CD14-positive monocyte (primary cell): Measurements from ENCODE around the gene SMIM11. TPM values are rescaled to one million over a fixed set of nuclear protein-coding genes. Genes with fewer than 3 reads are reported as not detected.

Experiments used
- DNase-seq, 3 donors: peaks; one replicate each; pipeline ENCODE4 v3.0.0-alpha.2; 2011 to 2022
- H2AFZ ChIP-seq: 2 replicates; pipeline ENCODE4 v1.6.0; 2012; ENCODE audit warnings: mild to moderate bottlenecking, low read depth, low read length, inconsistent platforms; ENCODE audit not compliant: insufficient read depth, poor library complexity, severe bottlenecking
- H3K27ac ChIP-seq, 2 donors: 1 replicate in 1 of 2; 2 replicates in 1 of 2; pipeline ENCODE4 v1.5.1; 2012 to 2013; ENCODE audit warnings: low read length in 2 of 2, control low read depth in 1 of 2, inconsistent platforms in 1 of 2, low read depth in 1 of 2, mild to moderate bottlenecking in 1 of 2
- H3K27me3 ChIP-seq, 2 donors: one replicate each; pipeline versions ENCODE4 v1.6.0 to v1.6.1; 2011 to 2013; ENCODE audit warnings: low read length in 2 of 2; ENCODE audit not compliant: control insufficient read depth in 2 of 2, insufficient read depth in 2 of 2
- H3K36me3 ChIP-seq, 2 donors: replicated peaks in 1 of 2; 1 replicate in 1 of 2; 2 replicates in 1 of 2; pipeline versions ENCODE4 v1.5.1 to v1.6.1; 2012 to 2013; ENCODE audit warnings: low read length in 2 of 2, control low read depth in 1 of 2, inconsistent platforms in 1 of 2, mild to moderate bottlenecking in 1 of 2; ENCODE audit not compliant: insufficient read depth in 2 of 2, control insufficient read depth in 1 of 2
- H3K4me1 ChIP-seq, 2 donors: 1 replicate in 1 of 2; 2 replicates in 1 of 2; pipeline versions ENCODE4 v1.5.1 to v1.6.1; 2012 to 2013; ENCODE audit warnings: low read length in 2 of 2, control low read depth in 1 of 2, inconsistent platforms in 1 of 2, mild to moderate bottlenecking in 1 of 2, moderate library complexity in 1 of 2; ENCODE audit not compliant: insufficient read depth in 2 of 2, control insufficient read depth in 1 of 2
- H3K4me2 ChIP-seq: replicated peaks from 2 replicates; pipeline ENCODE3; 2012; ENCODE audit warnings: low read length, moderate library complexity, mild to moderate bottlenecking; ENCODE audit not compliant: poor library complexity, severe bottlenecking; ENCODE audit errors: extremely low read depth
- H3K4me3 ChIP-seq, 3 experiments: fragments of 200-600 bp in 1 of 3; sonication (generic) in 1 of 3; replicated peaks in 1 of 3; 1 replicate in 2 of 3; 2 replicates in 1 of 3; pipeline ENCODE4 v1.5.1; 2011 to 2013; ENCODE audit warnings: low read length in 3 of 3, mild to moderate bottlenecking in 3 of 3, control low read depth in 2 of 3, low read depth in 2 of 3, inconsistent platforms in 1 of 3, moderate library complexity in 1 of 3
- H3K79me2 ChIP-seq: 2 replicates; pipeline ENCODE4 v1.6.0; 2012; ENCODE audit warnings: mild to moderate bottlenecking, control low read depth, inconsistent platforms, low read length, moderate library complexity; ENCODE audit not compliant: insufficient read depth
- H3K9ac ChIP-seq: 2 replicates; pipeline ENCODE4 v1.6.0; 2017; ENCODE audit warnings: low read length, mild to moderate bottlenecking; ENCODE audit not compliant: insufficient read depth, poor library complexity, severe bottlenecking
- H3K9me3 ChIP-seq, 2 donors: replicated peaks in 1 of 2; 1 replicate in 1 of 2; 2 replicates in 1 of 2; pipeline versions ENCODE4 v1.5.1 to v1.6.1; 2012 to 2013; ENCODE audit warnings: low read length in 2 of 2, control low read depth in 1 of 2; ENCODE audit not compliant: control insufficient read depth in 1 of 2, insufficient read depth in 1 of 2
- H4K20me1 ChIP-seq: 2 replicates; pipeline ENCODE4 v1.6.0; 2012; ENCODE audit warnings: mild to moderate bottlenecking, low read length, control low read depth, moderate library complexity; ENCODE audit not compliant: insufficient read depth
- H3K27ac Mint-ChIP-seq, 7 donors: one replicate each; pipeline ENCODE4 v1.8.0; 2020; ENCODE audit warnings: mild to moderate bottlenecking in 7 of 7, mixed read lengths in 7 of 7, moderate library complexity in 6 of 7, inconsistent platforms in 2 of 7
- H3K27me3 Mint-ChIP-seq, 3 donors: one replicate each; pipeline ENCODE4 v1.8.0; 2021 to 2022; ENCODE audit warnings: low read depth in 3 of 3, mild to moderate bottlenecking in 3 of 3, mixed read lengths in 3 of 3, moderate library complexity in 3 of 3, inconsistent platforms in 1 of 3
- H3K36me3 Mint-ChIP-seq, 2 donors: one replicate each; pipeline ENCODE4 v1.8.0; 2020; ENCODE audit warnings: mixed read lengths in 2 of 2, inconsistent platforms in 1 of 2, mild to moderate bottlenecking in 1 of 2
- H3K4me1 Mint-ChIP-seq: one replicate; pipeline ENCODE4 v1.8.0; 2020; ENCODE audit warnings: mild to moderate bottlenecking, mixed read lengths
- H3K4me3 Mint-ChIP-seq, 2 donors: one replicate each; pipeline ENCODE4 v1.8.0; 2020; ENCODE audit warnings: mild to moderate bottlenecking in 2 of 2, mixed read lengths in 2 of 2, moderate library complexity in 1 of 2
- H3K9me3 Mint-ChIP-seq, 7 donors: one replicate each; pipeline ENCODE4 v1.8.0; 2020 to 2022; ENCODE audit warnings: mixed read lengths in 7 of 7, mild to moderate bottlenecking in 6 of 7, moderate library complexity in 6 of 7, inconsistent platforms in 2 of 7
- WGBS: methylation state at CpG from one replicate; pipeline ENCODE4 v1.1.5; 2013; ENCODE audit warnings: missing lambda C conversion rate; ENCODE audit not compliant: insufficient coverage; 5-methylcytosine and 5-hydroxymethylcytosine counted together
- intact Hi-C, 2 donors: fragments of 100-400 bp; cut with micrococcal nuclease; formaldehyde crosslinking; loops; one replicate each; pipeline versions ENCODE4 v1.15.0 to v1.15.1; 2023
- polyA plus RNA-seq, 3 donors: library from polyadenylated mRNA; depleted of rRNA in 1 of 3; unstranded in 2 of 3; stranded (reverse) in 1 of 3; fragments of 300-500 nt in 2 of 3; fragments of >200 nt in 1 of 3; fragmentation: Illumina TruSeq in 2 of 3; gene quantifications; 1 replicate in 2 of 3; 2 replicates in 1 of 3; pipeline ENCODE4 v1.2.3, GENCODE V29; 2012 to 2021
- TF ChIP-seq, protein P1 (sequence below): fragments of 200-600 bp; IDR thresholded peaks from one replicate; pipeline ENCODE4 v1.8.0; 2022; ENCODE audit warnings: antibody characterized with exemption, mild to moderate bottlenecking

SMIM11 gene
- polyA plus RNA-seq, 3 donors: 1.8 to 10.7 (median 4.0) TPM

- Histone ChIP-seq H3K9ac (no peak overlapping the region), H3K4me1 (peaks cover 10 to 18% of the 10 kb centered on the region in 2 donors), H3K36me3 (no peaks in the 10 kb centered on the region), H3K27ac (no peak overlapping the region), H3K4me3 (no peak overlapping the region), H2AFZ (no peak overlapping the region), H3K9me3 (no peaks in the 10 kb centered on the region), H3K79me2 (no peaks in the 10 kb centered on the region), H3K4me2 (no peak overlapping the region), H4K20me1 (no peaks in the 10 kb centered on the region), H3K27me3 (peaks cover 0 to 8% of the 10 kb centered on the region in 2 donors)
- no peaks in the 10 kb centered on the region for H3K36me3 Mint-ChIP-seq
- peaks cover 0 to 6% (median 3%) of the 10 kb centered on the region in 7 donors for H3K9me3 Mint-ChIP-seq
- peaks cover 2 to 29% (median 12%) of the 10 kb centered on the region in 3 donors for H3K27me3 Mint-ChIP-seq
- H3K4me3 Mint-ChIP-seq: no peak overlapping the region
- no peak for DNase-seq
- no CpG with 5 or more reads among the region's 1 CpG for WGBS
- H3K27ac Mint-ChIP-seq: no peak overlapping the region
- peaks cover 14% of the 10 kb centered on the region for H3K4me1 Mint-ChIP-seq
- intact Hi-C loops: no loop called here
- TF ChIP-seq, protein P1, sequence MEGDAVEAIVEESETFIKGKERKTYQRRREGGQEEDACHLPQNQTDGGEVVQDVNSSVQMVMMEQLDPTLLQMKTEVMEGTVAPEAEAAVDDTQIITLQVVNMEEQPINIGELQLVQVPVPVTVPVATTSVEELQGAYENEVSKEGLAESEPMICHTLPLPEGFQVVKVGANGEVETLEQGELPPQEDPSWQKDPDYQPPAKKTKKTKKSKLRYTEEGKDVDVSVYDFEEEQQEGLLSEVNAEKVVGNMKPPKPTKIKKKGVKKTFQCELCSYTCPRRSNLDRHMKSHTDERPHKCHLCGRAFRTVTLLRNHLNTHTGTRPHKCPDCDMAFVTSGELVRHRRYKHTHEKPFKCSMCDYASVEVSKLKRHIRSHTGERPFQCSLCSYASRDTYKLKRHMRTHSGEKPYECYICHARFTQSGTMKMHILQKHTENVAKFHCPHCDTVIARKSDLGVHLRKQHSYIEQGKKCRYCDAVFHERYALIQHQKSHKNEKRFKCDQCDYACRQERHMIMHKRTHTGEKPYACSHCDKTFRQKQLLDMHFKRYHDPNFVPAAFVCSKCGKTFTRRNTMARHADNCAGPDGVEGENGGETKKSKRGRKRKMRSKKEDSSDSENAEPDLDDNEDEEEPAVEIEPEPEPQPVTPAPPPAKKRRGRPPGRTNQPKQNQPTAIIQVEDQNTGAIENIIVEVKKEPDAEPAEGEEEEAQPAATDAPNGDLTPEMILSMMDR: no peak
These were observed 16.4 kb upstream of the SMIM11 start for GRCh38 chr21:34358866-34359265.

DNA sequence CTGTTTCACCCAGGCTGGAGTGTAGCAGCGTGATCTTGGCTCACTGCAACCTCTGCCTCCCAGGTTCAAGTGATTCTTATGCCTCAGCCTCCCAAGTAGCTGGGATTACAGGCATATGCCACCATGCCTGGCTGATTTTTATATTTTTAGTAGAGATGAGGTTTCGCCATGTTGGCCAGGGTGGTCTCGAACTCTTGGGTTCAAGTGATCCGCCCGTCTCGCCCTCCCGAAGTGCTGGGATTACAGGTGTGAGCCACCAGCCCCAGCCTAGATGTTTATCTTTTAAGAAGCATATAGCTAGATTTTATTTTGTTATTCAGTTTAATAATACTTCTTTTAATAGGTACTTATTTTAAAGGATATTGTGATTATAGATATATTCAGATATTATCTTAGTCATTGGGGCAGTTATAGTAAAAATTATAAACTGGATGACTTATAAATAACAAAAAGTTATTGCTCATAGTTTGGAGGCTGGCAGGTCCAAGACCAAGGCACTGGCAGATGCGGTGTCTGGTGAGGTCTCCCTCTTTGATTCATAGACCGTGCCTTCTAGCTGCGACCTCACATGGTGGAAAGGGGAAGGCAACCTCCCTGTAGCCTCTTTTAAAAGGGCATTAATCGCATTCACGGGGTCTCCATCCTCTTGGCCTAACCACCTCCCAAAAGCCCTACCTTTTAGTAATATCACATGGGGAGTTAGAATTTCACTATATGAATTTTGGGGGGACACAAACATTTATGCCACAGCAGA is 14.6 kb upstream of the SMIM11 start:
- Mint-ChIP-seq H3K27me3 (peaks cover 2 to 26% (median 10%) of the 10 kb centered on the region in 3 donors), H3K4me3 (no peak overlapping the region), H3K4me1 (peaks cover 14% of the 10 kb centered on the region), H3K36me3 (no peaks in the 10 kb centered on the region), H3K9me3 (peaks cover 0 to 6% (median 3%) of the 10 kb centered on the region in 7 donors), H3K27ac (no peak overlapping the region)
- no peak overlapping the region for H3K4me3 ChIP-seq
- H3K27me3 ChIP-seq: peaks cover 0 to 8% of the 10 kb centered on the region in 2 donors
- H3K27ac ChIP-seq: no peak overlapping the region
- peaks cover 11 to 18% of the 10 kb centered on the region in 2 donors for H3K4me1 ChIP-seq
- H3K4me2 ChIP-seq: no peak overlapping the region
- H3K36me3 ChIP-seq: no peaks in the 10 kb centered on the region
- H3K79me2 ChIP-seq: no peaks in the 10 kb centered on the region
- H4K20me1 ChIP-seq: no peaks in the 10 kb centered on the region
- intact Hi-C loops: no loop called here
- TF ChIP-seq, protein P1: no peak
- no peaks in the 10 kb centered on the region for H3K9me3 ChIP-seq
- no peak for DNase-seq
- no peak overlapping the region for H3K9ac ChIP-seq
- H2AFZ ChIP-seq: no peak overlapping the region
- 96% methylated on average over 2 of the region's 12 CpGs for WGBS
